ENCODE measurements around the gene TMEM198. TPM values are rescaled to one million over a fixed set of nuclear protein-coding genes. Genes with fewer than 3 reads are reported as not detected.

Gene TMEM198
- total RNA-seq, 2 experiments from 2014 or later: 2.5 to 6.6 TPM

DNA sequence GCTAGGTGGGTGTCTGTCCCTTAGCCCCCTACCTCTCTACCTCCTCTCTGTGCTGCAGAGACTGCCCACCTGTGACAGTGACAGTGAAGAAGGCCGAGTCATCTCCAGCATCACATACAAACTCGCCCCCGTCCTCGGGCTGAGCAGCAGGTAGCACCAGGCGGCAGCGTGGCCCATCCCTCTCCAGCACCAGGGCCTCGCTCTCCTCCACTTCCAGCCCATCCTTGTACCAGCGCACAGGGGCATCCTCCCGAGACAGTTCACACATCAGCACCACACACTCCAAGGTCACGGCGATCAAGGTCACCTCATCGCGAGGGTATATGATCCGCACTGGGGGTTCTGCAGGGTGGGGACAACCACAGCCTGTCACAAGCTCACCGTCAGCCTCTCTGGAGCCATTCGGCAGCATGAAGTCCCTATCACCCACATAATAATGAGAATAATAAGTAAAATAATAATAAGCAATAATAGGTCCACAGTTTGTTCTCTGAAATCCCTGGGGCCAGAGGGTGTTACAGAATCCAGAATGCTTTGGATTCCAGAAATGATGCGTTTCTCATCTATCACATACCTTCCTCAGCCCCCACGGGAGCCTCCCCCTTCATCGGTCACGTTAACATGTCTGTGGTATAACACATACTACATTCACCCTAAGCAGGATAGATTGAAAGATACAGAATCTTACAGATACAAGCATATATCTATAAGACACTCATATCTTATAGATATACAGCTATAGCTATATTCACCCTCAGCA, 15.5 kb downstream of the TMEM198 start:
- H3K4me3 ChIP-seq (ENCODE audit: low read depth, low read length, poor library complexity, severe bottlenecking): no peak overlapping the region
- no peak overlapping the region for H3K4me2 ChIP-seq (ENCODE audit: low read length)
- BruUV-seq (replicated peaks): no TSS peak
- no peaks in the 10 kb centered on the region for H4K20me1 ChIP-seq (ENCODE audit: insufficient read depth, low read length)
- H3K9me2 ChIP-seq (ENCODE audit: insufficient read depth, low read length): no peaks in the 10 kb centered on the region
- no peaks in the 10 kb centered on the region for H3K4me1 ChIP-seq (ENCODE audit: insufficient read depth, low read length, poor library complexity, severe bottlenecking)
- H3K36me3 ChIP-seq (ENCODE audit: insufficient read depth, low read length): no peaks in the 10 kb centered on the region
- no peaks in the 10 kb centered on the region for H3K9me3 ChIP-seq (ENCODE audit: low read length)
- H3K27ac ChIP-seq (ENCODE audit: low read depth, low read length, poor library complexity, severe bottlenecking): no peak overlapping the region
- intact Hi-C loops (cut with micrococcal nuclease; ENCODE audit: unreplicated experiment): no loop called here
- ChIA-PET CTCF (ENCODE audit: unreplicated experiment) (no interaction called here), POLR2A (interaction anchor here (0.6 to 0.7 kb wide), 2 partner anchors 310 to 1037 kb away, joined by 3 to 4 read pairs; no protein-coding TSS in a partner anchor)
- TF ChIP-seq EZH2phosphoT487 (IDR thresholded peaks at IDR 0.05; ENCODE audit: borderline replicate concordance, low read depth, low read length): no peak
- TF ChIP-seq, protein P1, sequence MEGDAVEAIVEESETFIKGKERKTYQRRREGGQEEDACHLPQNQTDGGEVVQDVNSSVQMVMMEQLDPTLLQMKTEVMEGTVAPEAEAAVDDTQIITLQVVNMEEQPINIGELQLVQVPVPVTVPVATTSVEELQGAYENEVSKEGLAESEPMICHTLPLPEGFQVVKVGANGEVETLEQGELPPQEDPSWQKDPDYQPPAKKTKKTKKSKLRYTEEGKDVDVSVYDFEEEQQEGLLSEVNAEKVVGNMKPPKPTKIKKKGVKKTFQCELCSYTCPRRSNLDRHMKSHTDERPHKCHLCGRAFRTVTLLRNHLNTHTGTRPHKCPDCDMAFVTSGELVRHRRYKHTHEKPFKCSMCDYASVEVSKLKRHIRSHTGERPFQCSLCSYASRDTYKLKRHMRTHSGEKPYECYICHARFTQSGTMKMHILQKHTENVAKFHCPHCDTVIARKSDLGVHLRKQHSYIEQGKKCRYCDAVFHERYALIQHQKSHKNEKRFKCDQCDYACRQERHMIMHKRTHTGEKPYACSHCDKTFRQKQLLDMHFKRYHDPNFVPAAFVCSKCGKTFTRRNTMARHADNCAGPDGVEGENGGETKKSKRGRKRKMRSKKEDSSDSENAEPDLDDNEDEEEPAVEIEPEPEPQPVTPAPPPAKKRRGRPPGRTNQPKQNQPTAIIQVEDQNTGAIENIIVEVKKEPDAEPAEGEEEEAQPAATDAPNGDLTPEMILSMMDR (conservative IDR thresholded peaks at IDR 0.05; ENCODE audit: low read length): no peak
- no peak for DNase-seq (ENCODE audit: low spot score)
- no peak overlapping the region for H2AFZ ChIP-seq (ENCODE audit: low read length)
- H3K79me2 ChIP-seq (ENCODE audit: insufficient read depth, low read depth, low read length): no peaks in the 10 kb centered on the region

DNA sequence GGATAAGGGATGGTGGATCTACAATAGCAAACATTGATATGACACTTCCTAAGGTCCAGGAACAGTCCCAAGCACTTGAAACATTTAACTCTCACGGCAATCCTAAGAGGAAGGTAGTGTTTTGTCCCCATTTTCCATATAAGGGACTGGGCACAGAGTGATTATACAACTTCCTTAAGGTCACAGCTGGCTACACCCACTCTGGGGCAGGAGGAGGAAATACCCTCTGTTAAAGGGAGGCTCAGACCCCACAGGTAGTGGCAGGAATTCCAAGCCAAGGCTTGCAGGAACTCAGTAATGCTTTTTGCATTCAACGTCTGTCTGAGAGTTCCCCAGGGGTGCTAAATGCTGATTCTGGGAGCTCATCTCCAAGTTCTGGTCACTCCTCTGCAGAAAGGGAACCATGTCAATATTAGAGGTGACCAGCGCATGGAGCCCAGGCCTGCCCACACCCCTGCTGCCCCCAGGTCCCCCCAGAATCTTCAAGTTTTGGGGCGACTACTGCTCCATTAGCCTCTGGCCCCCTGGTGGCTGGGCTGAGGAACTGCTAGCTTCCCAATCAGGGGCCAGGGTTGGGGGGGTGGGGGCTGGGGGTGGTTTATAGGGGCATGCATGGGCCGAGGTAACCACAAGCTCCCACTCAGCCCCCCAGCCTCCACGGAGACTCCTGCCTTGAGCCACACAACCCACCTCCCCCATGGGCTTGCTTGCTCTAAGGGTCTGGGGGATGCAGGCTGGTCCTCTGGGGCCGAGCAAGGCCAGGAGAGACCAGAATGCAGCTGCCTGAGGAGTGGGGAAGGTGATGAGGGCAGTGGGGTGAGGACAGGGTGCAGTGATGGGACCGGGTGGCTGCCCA, 16.4 kb downstream of the TMEM198 start:
- H3K36me3 ChIP-seq (ENCODE audit: insufficient read depth, low read length): no peaks in the 10 kb centered on the region
- CTCF ChIA-PET (ENCODE audit: unreplicated experiment): interaction anchor here (0.5 kb wide), 1 partner anchor 458 kb away, joined by 3 read pairs; no protein-coding TSS in a partner anchor
- POLR2A ChIA-PET: interaction anchor here (0.6 to 0.7 kb wide), 2 partner anchors 311 to 1038 kb away, joined by 3 to 4 read pairs; no protein-coding TSS in a partner anchor
- TF ChIP-seq EZH2phosphoT487 (IDR thresholded peaks at IDR 0.05; ENCODE audit: borderline replicate concordance, low read depth, low read length): no peak
- TF ChIP-seq, protein P1 (conservative IDR thresholded peaks at IDR 0.05; ENCODE audit: low read length): peak; percentile 74
- H3K4me2 ChIP-seq (ENCODE audit: low read length): no peak overlapping the region
- H4K20me1 ChIP-seq (ENCODE audit: insufficient read depth, low read length): no peaks in the 10 kb centered on the region
- BruUV-seq (replicated peaks): no TSS peak
- no peak overlapping the region for H3K27ac ChIP-seq (ENCODE audit: low read depth, low read length, poor library complexity, severe bottlenecking)
- no peak overlapping the region for H3K4me3 ChIP-seq (ENCODE audit: low read depth, low read length, poor library complexity, severe bottlenecking)
- H3K9me2 ChIP-seq (ENCODE audit: insufficient read depth, low read length): no peaks in the 10 kb centered on the region
- H2AFZ ChIP-seq (ENCODE audit: low read length): no peak overlapping the region
- no peaks in the 10 kb centered on the region for H3K9me3 ChIP-seq (ENCODE audit: low read length)
- DNase-seq (ENCODE audit: low spot score): peak; percentile 30
- H3K4me1 ChIP-seq (ENCODE audit: insufficient read depth, low read length, poor library complexity, severe bottlenecking): no peaks in the 10 kb centered on the region
- intact Hi-C loops (cut with micrococcal nuclease; ENCODE audit: unreplicated experiment): no loop called here
- no peaks in the 10 kb centered on the region for H3K79me2 ChIP-seq (ENCODE audit: insufficient read depth, low read depth, low read length)
